Stimulated activated CD4-positive, alpha-beta T cell treated with anti-CD3 and anti-CD28 coated beads, Interleukin-4, amount 100 ng/mL, for 4 hours (primary cell): ENCODE data around the gene BRMS1L.
"Not testable (repeated sequence)": the region's sequence is repeated elsewhere in the genome, so short reads cannot be mapped to it uniquely, and the experiment has no call there.

ENCODE experiments used
- DNase-seq, 2 experiments: peaks; one replicate each; pipeline ENCODE4 v3.0.0-alpha.2; 2020

The BRMS1L gene

GRCh38 chr14:35822501-35822900 lies 3.6 kb upstream of the BRMS1L start:
- no peak for DNase-seq

GRCh38 chr14:35824446-35825165 lies 1.5 kb upstream of the BRMS1L start:
- DNase-seq, result not testable (repeated sequence)

- DNase-seq, result no peak
Observed at GRCh38 chr14:35825968-35826217, 245 bp upstream of the BRMS1L start.

GRCh38 chr14:35826952-35827416 lies 846 bp downstream of the BRMS1L start:
- no peak for DNase-seq

GRCh38 chr14:35827678-35828472 lies 1.7 kb downstream of the BRMS1L start:
- DNase-seq, result no peak

- DNase-seq, result no peak
Observed at GRCh38 chr14:35829449-35829848, 3.3 kb downstream of the BRMS1L start.

- DNase-seq, result no peak
Observed at GRCh38 chr14:35835208-35835982, 9.3 kb downstream of the BRMS1L start.

- DNase-seq, result not testable (repeated sequence)
Observed at GRCh38 chr14:35841704-35842103, 15.6 kb downstream of the BRMS1L start.

GRCh38 chr14:35842245-35842644 lies 16.1 kb downstream of the BRMS1L start:
- not testable (repeated sequence) for DNase-seq

- no peak for DNase-seq
Observed at GRCh38 chr14:35844494-35844893, 18.4 kb downstream of the BRMS1L start.

- DNase-seq, result no peak
Observed at GRCh38 chr14:35847636-35848035, 21.5 kb downstream of the BRMS1L start.

GRCh38 chr14:35849122-35849521 lies 23.0 kb downstream of the BRMS1L start:
- no peak for DNase-seq

- no peak for DNase-seq
Observed at GRCh38 chr14:35851823-35852222, 25.7 kb downstream of the BRMS1L start.

- DNase-seq, result no peak
Observed at GRCh38 chr14:35853225-35853624, 27.1 kb downstream of the BRMS1L start.

GRCh38 chr14:35854696-35855270 lies 28.6 kb downstream of the BRMS1L start:
- no peak for DNase-seq

- no peak for DNase-seq
Observed at GRCh38 chr14:35855876-35856481, 29.8 kb downstream of the BRMS1L start.

- no peak for DNase-seq
Observed at GRCh38 chr14:35858521-35859209, 32.5 kb downstream of the BRMS1L start.

- no peak for DNase-seq
Observed at GRCh38 chr14:35861204-35861868, 35.2 kb downstream of the BRMS1L start.

- DNase-seq, result no peak
Observed at GRCh38 chr14:35865611-35866324, 39.6 kb downstream of the BRMS1L start.

GRCh38 chr14:35866595-35867279 lies 40.6 kb downstream of the BRMS1L start:
- DNase-seq, result no peak
